ENCODE data around the gene CNNM1.

DNA sequence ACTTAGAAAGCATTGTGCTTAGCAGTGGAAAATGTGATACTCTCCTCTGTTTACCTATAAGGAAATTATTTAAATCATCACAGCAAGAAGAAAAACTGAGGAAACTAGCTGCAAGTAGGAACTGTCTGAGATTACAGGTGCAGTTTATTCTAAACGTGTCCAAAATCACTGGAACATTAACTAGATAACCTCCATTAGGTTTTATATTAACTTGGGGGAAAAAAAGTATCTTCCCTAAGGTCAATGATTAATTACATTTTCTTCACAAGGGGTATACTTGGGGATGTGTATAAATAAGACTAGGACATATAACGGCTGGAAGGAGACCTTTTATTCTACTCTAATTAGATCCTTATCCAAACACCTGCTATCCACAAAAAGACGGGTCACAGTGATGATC, 97.5 kb downstream of the CNNM1 start:
- TF ChIP-seq POLR2A (IDR thresholded peaks at IDR 0.05; ENCODE audit: low read depth, low read length) (no peak), POU2F2 (IDR thresholded peaks at IDR 0.05; ENCODE audit: low read depth, low read length) (no peak)
